ENCODE results near the gene PCSK7. TPM values are rescaled to one million over a fixed set of nuclear protein-coding genes. Genes with fewer than 3 reads are reported as not detected.
A peak's percentile ranks its signal among the peaks of the same experiment; 100 is the strongest.

PCSK7 gene
- total RNA-seq, 1 donor from 2014 or later, result 50.2 TPM

DNA sequence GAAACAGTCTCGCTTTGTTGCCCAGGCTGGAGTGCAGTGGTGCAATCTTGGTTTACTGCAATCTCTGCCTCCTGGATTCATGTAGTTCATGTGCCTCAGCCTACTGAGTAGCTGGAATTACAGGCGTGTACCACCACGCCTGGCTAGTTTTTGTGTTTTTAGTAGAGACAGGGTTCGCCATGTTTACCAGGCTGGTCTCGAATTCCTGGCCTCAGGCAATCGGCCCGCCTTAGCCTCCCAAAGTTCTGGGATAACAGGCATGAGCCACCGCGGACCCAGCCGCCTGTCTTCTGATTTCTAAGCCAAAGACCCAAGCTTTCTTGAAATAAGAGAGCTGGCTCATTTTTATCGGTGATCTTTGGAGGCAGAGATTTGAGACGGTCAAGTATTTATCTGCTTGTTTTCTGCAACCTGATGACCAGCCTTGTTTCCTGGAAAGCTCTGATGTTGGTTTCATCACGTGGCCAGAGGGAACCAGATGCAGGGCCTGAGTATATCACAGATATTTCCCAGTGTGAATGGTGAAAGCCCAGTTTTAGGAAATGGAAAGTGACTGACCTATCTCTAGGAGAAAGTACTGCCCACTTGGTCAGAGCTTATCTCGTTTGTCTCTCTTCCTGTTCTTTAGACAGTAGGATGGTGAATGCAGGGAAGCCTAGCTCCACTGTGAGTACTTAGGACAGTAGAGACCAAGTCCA lies 59.0 kb downstream of the PCSK7 start:
- H3K36me3 ChIP-seq, result peaks cover 36% of the 10 kb centered on the region
- no peak overlapping the region for H3K4me3 ChIP-seq
- TF ChIP-seq CTCF (IDR thresholded peaks at IDR 0.05), result no peak
- H3K27me3 ChIP-seq (ENCODE audit: low read depth), result no peaks in the 10 kb centered on the region
- no peaks in the 10 kb centered on the region for H3K9me3 ChIP-seq
- intact Hi-C loops (cut with DNase I), result no loop called here
- H3K27ac ChIP-seq, result peak overlapping the region; percentile 0
- ATAC-seq (peak; percentile 46 to 48), DNase-seq (no peak)
- peaks cover 19% of the 10 kb centered on the region for H3K4me1 ChIP-seq

GRCh38 chr11:117171404-117172061 lies 60.3 kb downstream of the PCSK7 start:
- Histone ChIP-seq H3K9me3 (no peaks in the 10 kb centered on the region), H3K27me3 (ENCODE audit: low read depth) (no peaks in the 10 kb centered on the region), H3K36me3 (peaks cover 49% of the 10 kb centered on the region), H3K4me3 (no peak overlapping the region), H3K4me1 (peaks cover 16% of the 10 kb centered on the region), H3K27ac (no peak overlapping the region)
- peak; percentile 64 to 72 for ATAC-seq
- no peak for DNase-seq
- intact Hi-C loops (cut with DNase I), result no loop called here
- no peak for TF ChIP-seq CTCF (IDR thresholded peaks at IDR 0.05)

DNA sequence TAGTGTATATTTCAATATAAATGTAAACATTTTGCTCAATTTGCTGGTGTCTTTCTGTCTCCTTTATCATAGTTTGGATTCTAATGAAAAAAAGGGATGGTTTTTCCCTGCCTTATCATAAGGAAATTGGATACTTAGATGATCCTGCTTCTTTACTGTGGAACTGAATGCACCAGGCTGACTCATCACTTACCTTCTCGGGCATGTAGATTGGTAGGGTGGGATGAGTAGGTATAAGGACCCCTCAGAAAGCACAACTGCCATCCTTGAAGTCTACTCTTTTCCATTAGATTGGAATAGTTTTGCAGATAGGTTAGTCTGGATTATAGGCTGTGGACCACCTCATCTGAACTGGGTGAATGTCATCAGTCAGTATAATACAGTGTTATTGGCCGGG lies 60.9 kb downstream of the PCSK7 start:
- H3K27ac ChIP-seq, result no peak overlapping the region
- TF ChIP-seq CTCF (IDR thresholded peaks at IDR 0.05), result no peak
- H3K4me1 ChIP-seq, result peaks cover 16% of the 10 kb centered on the region
- intact Hi-C loops (cut with DNase I), result no loop called here
- no peaks in the 10 kb centered on the region for H3K27me3 ChIP-seq (ENCODE audit: low read depth)
- ATAC-seq (no peak), DNase-seq (no peak)
- no peak overlapping the region for H3K4me3 ChIP-seq
- peaks cover 54% of the 10 kb centered on the region for H3K36me3 ChIP-seq
- no peaks in the 10 kb centered on the region for H3K9me3 ChIP-seq

- intact Hi-C loops (cut with DNase I), result no loop called here
- ATAC-seq (no peak), DNase-seq (no peak)
- H3K36me3 ChIP-seq, result peaks cover 62% of the 10 kb centered on the region
- no peak overlapping the region for H3K27ac ChIP-seq
- H3K4me1 ChIP-seq, result peaks cover 16% of the 10 kb centered on the region
- no peaks in the 10 kb centered on the region for H3K27me3 ChIP-seq (ENCODE audit: low read depth)
- H3K9me3 ChIP-seq, result no peaks in the 10 kb centered on the region
- TF ChIP-seq CTCF (IDR thresholded peaks at IDR 0.05), result no peak
- H3K4me3 ChIP-seq, result no peak overlapping the region
These were observed 61.7 kb downstream of the PCSK7 start for GRCh38 chr11:117170210-117170609.

- Histone ChIP-seq H3K9me3 (no peaks in the 10 kb centered on the region), H3K27ac (no peak overlapping the region), H3K4me1 (peaks cover 16% of the 10 kb centered on the region), H3K27me3 (ENCODE audit: low read depth) (no peaks in the 10 kb centered on the region), H3K36me3 (peaks cover 67% of the 10 kb centered on the region), H3K4me3 (no peak overlapping the region)
- no peak for TF ChIP-seq CTCF (IDR thresholded peaks at IDR 0.05)
- intact Hi-C loops (cut with DNase I), result no loop called here
- DNase-seq, result no peak
- ATAC-seq, result no peak
These were observed 62.1 kb downstream of the PCSK7 start for GRCh38 chr11:117169736-117170135.

Measured in lower lobe of right lung (tissue), 2 donors.